Adipocyte (in vitro differentiated cells): Measurements from ENCODE around the gene CPNE5.

Source experiments
- DNase-seq: peaks from one replicate; pipeline ENCODE4 v3.0.0-alpha.2; 2015; ENCODE audit warnings: low read depth
- H3K27me3 ChIP-seq: replicated peaks from 2 replicates; pipeline ENCODE4 v1.7.0; 2013; ENCODE audit warnings: mild to moderate bottlenecking, low read length, moderate library complexity; ENCODE audit not compliant: control insufficient read depth, insufficient read depth
- H3K36me3 ChIP-seq: 2 replicates; pipeline ENCODE4 v1.7.0; 2013; ENCODE audit warnings: low read length, mild to moderate bottlenecking, moderate library complexity; ENCODE audit not compliant: control insufficient read depth, insufficient read depth, severe bottlenecking
- H3K4me1 ChIP-seq: 2 replicates; pipeline ENCODE4 v1.7.0; 2013; ENCODE audit warnings: mild to moderate bottlenecking, low read length, moderate library complexity; ENCODE audit not compliant: control insufficient read depth, insufficient read depth
- H3K4me3 ChIP-seq: 2 replicates; pipeline ENCODE4 v1.7.0; 2013; ENCODE audit warnings: mild to moderate bottlenecking, low read length, moderate library complexity
- H3K9ac ChIP-seq: 2 replicates; pipeline ENCODE4 v1.7.0; 2013; ENCODE audit warnings: mild to moderate bottlenecking, low read length, moderate library complexity
- H3K9me3 ChIP-seq: 2 replicates; pipeline ENCODE4 v1.7.0; 2013; ENCODE audit warnings: mild to moderate bottlenecking, low read length, moderate library complexity; ENCODE audit not compliant: control insufficient read depth

Gene CPNE5

DNA sequence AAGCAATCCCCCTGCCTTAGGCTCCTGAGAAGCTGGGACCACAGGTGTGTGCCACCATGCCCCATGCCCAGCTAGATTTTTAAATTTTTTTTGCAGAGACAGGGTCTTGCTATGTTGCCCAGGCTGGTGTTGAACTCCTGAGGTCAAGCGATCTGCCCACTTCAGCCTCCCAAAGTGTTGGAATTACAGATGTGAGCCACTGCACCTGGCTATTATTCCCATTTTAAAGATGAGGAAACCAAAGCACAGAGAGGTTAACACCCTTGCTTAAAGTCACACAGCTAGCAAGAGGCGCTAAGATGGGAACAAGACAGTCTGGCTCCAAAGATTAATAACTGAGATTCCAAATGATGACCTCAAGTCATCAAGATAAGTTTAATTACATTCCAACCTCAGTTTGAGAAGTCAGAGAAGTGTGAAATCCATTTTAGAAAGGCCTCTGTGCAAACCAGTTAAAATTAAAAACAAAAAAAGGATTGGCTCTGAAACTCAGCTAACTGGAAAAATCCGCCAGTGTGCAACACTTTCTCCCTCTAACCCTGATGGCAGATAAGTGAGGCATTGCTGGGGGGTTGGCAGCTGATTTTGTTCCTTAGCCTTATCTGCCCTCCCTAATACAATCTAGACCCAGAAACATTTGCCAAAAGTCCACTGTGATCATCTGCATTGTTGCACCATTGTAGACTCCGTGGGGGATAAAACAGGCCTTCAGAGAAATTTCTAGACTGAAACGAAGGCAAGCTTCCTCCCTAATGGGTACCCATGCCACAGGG is 55.5 kb downstream of the CPNE5 start:
- no peak overlapping the region for H3K4me3 ChIP-seq
- peaks cover 48% of the 10 kb centered on the region for H3K27me3 ChIP-seq
- no peaks in the 10 kb centered on the region for H3K4me1 ChIP-seq
- no peak for DNase-seq
- H3K36me3 ChIP-seq = no peaks in the 10 kb centered on the region
- H3K9me3 ChIP-seq = no peaks in the 10 kb centered on the region
- H3K9ac ChIP-seq = no peak overlapping the region

DNA sequence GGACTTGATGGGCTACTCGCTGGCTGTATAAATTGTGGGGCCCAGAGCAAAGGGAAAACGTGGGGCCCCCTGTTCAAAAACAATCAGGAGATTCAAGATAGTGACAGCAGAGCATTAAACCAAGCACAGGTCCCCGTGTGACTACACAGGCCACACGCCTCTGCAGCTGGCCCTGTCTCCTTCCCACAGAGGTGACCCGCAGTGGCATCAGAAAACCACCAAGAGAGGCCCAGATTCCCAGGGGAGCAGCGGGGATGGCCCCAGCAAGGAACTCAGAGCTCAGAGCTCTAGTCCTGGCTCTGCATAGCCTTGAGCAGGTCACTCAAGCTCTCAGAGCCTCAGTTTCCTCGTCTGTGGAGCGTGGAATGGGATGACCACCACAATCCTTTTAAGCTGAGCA is 57.6 kb downstream of the CPNE5 start:
- Histone ChIP-seq H3K27me3 (peaks cover 57% of the 10 kb centered on the region), H3K36me3 (no peaks in the 10 kb centered on the region), H3K4me3 (no peak overlapping the region), H3K9ac (no peak overlapping the region), H3K9me3 (no peaks in the 10 kb centered on the region), H3K4me1 (no peaks in the 10 kb centered on the region)
- no peak for DNase-seq

DNA sequence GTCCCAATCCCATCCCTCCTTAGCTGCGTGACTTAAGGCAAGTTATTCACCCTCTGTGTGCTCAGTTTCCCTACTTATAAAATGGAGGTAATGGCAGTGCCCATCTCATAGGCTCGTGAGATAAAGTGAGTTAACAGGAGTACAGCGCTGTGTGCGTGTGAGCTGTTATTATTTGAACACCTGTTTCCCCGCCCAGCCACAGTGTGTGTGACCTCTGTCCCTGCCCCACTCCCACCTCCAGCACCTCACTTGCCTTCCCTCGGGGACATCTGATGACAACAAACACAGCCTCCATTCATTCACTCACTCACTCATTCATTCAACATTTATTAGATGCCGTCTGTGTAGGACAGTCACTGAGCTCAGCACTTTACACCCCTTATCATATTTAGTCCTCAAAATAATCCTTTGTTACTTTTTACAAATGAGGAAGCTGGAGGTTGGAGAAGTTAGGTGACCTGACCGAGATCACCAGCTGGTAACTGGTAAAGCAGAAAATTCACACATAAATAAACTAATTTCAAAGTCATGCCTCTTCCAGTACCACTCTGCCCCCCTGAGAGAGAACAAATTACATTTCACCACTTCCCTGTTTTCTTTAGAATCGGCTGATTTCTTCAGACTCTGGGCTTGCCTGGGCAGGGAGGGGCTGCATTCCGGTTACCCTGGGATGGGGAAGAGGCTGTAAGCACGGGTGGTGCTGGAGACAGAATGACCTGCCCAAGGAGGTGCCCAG is 58.6 kb downstream of the CPNE5 start:
- Histone ChIP-seq H3K36me3 (no peaks in the 10 kb centered on the region), H3K9me3 (no peaks in the 10 kb centered on the region), H3K9ac (no peak overlapping the region), H3K27me3 (peaks cover 65% of the 10 kb centered on the region), H3K4me1 (no peaks in the 10 kb centered on the region), H3K4me3 (no peak overlapping the region)
- DNase-seq = no peak

DNA sequence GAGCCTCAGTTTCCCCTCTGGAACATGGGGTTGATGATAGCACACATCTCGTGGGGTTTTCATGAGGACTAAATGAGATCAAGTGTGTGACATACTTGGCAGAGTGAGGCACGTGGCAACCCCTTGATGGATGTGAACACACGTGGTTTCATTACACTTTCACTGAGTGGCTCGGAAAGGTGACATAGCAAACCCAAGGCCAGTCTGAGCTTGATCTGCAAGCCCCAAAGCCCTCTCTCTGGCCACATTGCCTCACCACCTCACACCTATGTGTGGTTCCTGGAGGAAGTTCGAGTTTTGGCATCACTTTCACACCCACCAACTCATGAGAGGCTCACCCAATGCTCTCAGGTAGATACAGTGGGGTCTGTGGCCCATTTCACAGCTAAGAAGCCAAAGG is 60.0 kb downstream of the CPNE5 start:
- Histone ChIP-seq H3K4me1 (no peaks in the 10 kb centered on the region), H3K9ac (no peak overlapping the region), H3K9me3 (no peaks in the 10 kb centered on the region), H3K27me3 (peaks cover 74% of the 10 kb centered on the region), H3K36me3 (no peaks in the 10 kb centered on the region), H3K4me3 (no peak overlapping the region)
- DNase-seq = no peak

DNA sequence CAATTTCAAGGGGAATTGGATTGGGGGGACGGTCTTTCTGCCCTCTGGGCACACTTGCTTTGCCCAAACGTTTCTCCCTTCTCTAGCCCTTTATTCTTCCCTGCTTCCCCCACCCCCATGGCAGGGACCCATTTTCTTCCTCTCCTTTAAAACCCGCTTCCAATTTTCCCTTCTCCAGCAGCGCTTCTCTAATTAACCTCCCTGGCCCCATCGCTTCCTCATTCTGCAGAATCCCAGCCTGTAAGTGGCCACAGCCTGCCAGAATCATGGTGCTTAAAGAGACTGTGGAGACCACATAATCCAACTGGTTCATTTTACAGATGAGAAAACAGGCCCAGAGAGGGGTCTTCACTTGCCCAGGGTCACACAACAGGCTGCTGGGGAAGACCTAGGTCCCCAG is 61.4 kb downstream of the CPNE5 start:
- DNase-seq = no peak

DNA sequence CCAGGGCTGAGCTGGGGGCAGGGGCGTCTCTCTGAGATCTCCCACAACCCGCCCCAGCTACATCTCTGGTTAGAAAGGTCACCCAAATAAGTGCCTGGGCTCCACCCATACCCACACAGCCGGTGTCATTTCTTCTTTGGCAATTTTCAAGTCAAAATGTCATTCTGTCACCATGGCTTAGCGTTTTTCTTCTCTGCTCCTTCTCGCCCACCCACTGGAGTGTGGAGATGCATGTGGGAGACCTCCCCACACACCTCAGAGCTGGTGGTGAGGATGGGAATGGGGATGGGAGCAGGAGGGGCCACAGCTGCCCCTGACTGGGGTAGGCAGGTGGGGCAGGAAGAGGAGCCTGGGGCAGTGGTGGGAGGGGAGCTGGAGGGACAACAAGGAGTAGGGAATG is 63.1 kb downstream of the CPNE5 start:
- DNase-seq = no peak
- H3K9ac ChIP-seq = no peak overlapping the region
- H3K36me3 ChIP-seq = no peaks in the 10 kb centered on the region
- no peaks in the 10 kb centered on the region for H3K4me1 ChIP-seq
- no peak overlapping the region for H3K4me3 ChIP-seq
- H3K9me3 ChIP-seq = no peaks in the 10 kb centered on the region
- H3K27me3 ChIP-seq = peaks cover 59% of the 10 kb centered on the region

More for the DNA sequence above, 61.4 kb downstream of the CPNE5 start:
- Histone ChIP-seq H3K4me1 (no peaks in the 10 kb centered on the region), H3K9ac (no peak overlapping the region), H3K36me3 (no peaks in the 10 kb centered on the region), H3K27me3 (peaks cover 71% of the 10 kb centered on the region), H3K4me3 (no peak overlapping the region), H3K9me3 (no peaks in the 10 kb centered on the region)

DNA sequence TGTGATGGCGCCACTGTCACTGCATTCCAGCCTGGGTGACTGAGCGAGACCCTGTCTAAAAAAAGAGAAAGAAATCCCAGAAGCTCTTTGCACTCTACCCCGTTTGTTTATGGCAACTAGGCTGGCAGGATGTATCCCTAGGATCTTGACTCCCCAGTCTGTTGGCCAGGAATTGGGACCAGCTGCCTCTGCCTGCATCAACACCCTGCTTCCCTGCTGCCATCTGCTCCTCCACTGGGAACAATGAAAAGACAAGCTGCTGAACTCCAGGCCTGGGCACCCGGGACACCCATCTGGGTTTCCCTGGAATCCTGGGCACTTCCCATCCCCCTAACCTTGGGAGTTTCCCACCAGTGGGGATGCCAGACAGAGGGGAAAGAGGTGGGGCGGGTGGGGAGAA is 64.9 kb downstream of the CPNE5 start:
- peaks cover 6% of the 10 kb centered on the region for H3K4me1 ChIP-seq

DNA sequence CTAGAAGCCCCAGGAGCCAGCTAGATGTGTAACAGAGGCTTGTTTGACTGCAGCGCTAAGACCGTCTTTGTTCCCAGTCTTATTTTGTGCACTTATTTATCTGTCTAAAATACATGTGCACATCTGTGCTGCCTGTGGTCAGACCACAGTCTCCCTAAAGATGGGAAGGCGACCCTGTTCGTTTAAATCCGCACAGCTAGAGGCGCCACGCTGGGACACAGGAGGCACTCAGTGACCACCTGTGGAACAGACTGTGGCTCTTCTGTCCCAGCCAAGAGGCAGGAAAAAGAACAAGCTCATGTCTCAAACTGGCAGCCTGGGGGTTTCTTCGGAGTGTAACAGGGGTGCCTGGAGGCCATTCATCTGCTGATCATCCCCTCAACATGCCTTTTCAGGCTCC is 66.8 kb downstream of the CPNE5 start:
- Histone ChIP-seq H3K9ac (no peak overlapping the region), H3K36me3 (no peaks in the 10 kb centered on the region), H3K27me3 (peaks cover 25% of the 10 kb centered on the region), H3K9me3 (no peaks in the 10 kb centered on the region), H3K4me1 (peaks cover 6% of the 10 kb centered on the region), H3K4me3 (no peak overlapping the region)
- DNase-seq = no peak

More for the DNA sequence above, 64.9 kb downstream of the CPNE5 start:
- H3K4me3 ChIP-seq = no peak overlapping the region
- no peaks in the 10 kb centered on the region for H3K36me3 ChIP-seq
- peaks cover 44% of the 10 kb centered on the region for H3K27me3 ChIP-seq
- H3K9ac ChIP-seq = no peak overlapping the region
- no peaks in the 10 kb centered on the region for H3K9me3 ChIP-seq
- no peak for DNase-seq

DNA sequence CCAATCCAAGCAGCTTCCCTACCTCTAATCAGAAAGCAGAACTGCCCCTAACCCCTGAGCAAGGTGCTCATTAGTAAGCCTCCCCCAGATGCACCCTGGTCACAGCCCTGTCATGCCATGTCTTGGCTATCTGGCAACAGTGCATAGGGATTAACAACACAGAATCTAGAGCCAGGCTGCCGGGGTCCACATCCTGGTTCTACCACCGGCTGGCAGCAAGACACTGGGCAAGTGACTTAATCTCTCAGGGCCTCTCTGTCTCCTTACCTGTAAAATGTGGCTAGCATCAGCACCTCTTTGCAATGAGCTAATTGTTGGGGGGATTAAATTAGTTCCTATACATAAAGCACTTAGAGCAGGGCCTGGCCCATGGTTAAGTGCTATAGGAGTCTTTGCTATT is 68.1 kb downstream of the CPNE5 start:
- Histone ChIP-seq H3K4me1 (peaks cover 6% of the 10 kb centered on the region), H3K27me3 (peaks cover 12% of the 10 kb centered on the region), H3K4me3 (no peak overlapping the region), H3K36me3 (no peaks in the 10 kb centered on the region), H3K9ac (no peak overlapping the region), H3K9me3 (no peaks in the 10 kb centered on the region)
- no peak for DNase-seq

DNA sequence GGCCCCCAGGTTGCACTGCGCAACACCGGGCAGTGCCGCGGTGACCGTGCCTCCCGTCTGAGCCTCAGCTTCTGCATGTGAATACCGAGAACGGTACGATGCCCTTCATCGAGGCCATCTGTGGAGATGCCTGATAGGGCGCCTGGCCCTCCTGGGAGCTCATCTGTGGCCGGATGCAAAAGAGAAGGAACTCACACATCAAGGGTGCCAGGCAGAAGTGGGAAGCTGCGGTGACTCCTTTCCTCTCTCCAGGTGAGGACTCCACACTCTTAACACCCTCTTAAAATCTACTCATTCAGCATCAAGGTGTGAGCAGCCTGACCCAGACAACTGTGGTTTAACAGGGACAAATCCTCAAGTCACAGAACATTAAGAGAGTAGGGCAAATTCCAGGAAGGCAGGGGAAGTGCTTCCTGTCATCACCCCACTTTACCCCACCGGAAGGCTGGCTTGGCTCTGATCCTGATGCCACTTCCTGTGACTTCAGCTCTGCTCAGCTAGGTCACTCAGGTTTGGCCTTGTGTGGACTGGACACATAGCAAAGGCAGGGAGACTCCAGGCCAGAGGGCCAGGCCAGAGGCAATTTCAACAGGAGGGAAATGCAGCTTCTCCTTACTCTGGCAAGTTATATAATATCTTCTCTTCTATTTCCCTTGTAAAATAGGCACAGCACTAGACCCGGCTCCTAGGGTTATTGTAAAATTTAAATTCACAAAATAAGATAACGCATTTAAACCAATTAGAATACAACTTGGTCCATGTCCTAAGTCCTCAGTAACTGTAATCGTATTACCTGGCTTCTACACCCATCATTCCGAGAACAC is 69.4 kb downstream of the CPNE5 start:
- Histone ChIP-seq H3K4me3 (no peak overlapping the region), H3K36me3 (no peaks in the 10 kb centered on the region), H3K27me3 (peaks cover 1% of the 10 kb centered on the region), H3K4me1 (peaks cover 6% of the 10 kb centered on the region), H3K9me3 (no peaks in the 10 kb centered on the region), H3K9ac (no peak overlapping the region)
- DNase-seq = no peak

DNA sequence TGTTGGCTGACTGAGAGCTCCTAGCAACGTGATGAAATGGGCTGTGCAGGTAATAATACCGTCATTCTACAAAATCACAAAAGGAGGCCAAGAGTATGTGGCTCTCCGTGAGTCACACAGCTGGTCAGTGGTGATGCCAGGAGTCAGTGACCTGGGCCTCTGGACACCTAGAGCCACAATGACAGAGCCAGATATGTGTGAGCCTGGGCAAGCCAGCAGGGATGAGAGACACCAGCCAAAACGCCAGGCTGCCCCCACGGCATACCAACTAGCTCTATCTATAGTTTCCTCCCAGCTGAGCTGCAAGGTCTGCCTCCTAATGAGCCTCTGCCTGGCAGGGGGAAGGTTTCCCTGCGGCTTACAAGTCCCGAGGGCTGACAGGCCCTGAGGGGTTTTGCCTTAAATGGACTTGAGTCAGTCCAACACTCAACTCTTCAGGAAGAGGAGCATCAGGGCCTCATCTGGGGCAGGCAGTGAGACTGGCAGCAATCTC is 70.0 kb downstream of the CPNE5 start:
- no peaks in the 10 kb centered on the region for H3K9me3 ChIP-seq
- DNase-seq = no peak
- H3K9ac ChIP-seq = no peak overlapping the region

More for the DNA sequence above, 70.0 kb downstream of the CPNE5 start:
- Histone ChIP-seq H3K27me3 (peaks cover 2% of the 10 kb centered on the region), H3K36me3 (no peaks in the 10 kb centered on the region), H3K4me1 (peaks cover 6% of the 10 kb centered on the region), H3K4me3 (no peak overlapping the region)
